ENCODE results near the gene RASSF3.
A peak's percentile ranks its signal among the peaks of the same experiment; 100 is the strongest.

Gene RASSF3

GRCh38 chr12:64633011-64633939 is 23.0 kb downstream of the RASSF3 start:
- no peak overlapping the region for H3K4me3 ChIP-seq (replicated peaks in 1 of 2; ENCODE audit: low read depth in 2 of 2, low read length in 2 of 2)
- DNase-seq (ENCODE audit: low read depth in 2 of 2), result no peak
- TF ChIP-seq CTCF (IDR thresholded peaks at IDR 0.05; ENCODE audit: low read depth, low read length), result no peak

GRCh38 chr12:64633940-64634337 is 23.6 kb downstream of the RASSF3 start:
- peak; percentile 70 to 77 for DNase-seq (ENCODE audit: low read depth in 2 of 2)
- H3K4me3 ChIP-seq (replicated peaks in 1 of 2; ENCODE audit: low read depth in 2 of 2, low read length in 2 of 2), result no peak overlapping the region
- no peak for TF ChIP-seq CTCF (IDR thresholded peaks at IDR 0.05; ENCODE audit: low read depth, low read length)

GRCh38 chr12:64634508-64635092 is 24.3 kb downstream of the RASSF3 start:
- DNase-seq (ENCODE audit: low read depth in 2 of 2), result no peak
- no peak overlapping the region for H3K4me3 ChIP-seq (replicated peaks in 1 of 2; ENCODE audit: low read depth in 2 of 2, low read length in 2 of 2)
- TF ChIP-seq CTCF (IDR thresholded peaks at IDR 0.05; ENCODE audit: low read depth, low read length), result no peak

- TF ChIP-seq CTCF (IDR thresholded peaks at IDR 0.05; ENCODE audit: low read depth, low read length), result no peak
- no peak for DNase-seq (ENCODE audit: low read depth in 2 of 2)
- no peak overlapping the region for H3K4me3 ChIP-seq (replicated peaks in 1 of 2; ENCODE audit: low read depth in 2 of 2, low read length in 2 of 2)
Measured at GRCh38 chr12:64635356-64635998, 25.2 kb downstream of the RASSF3 start.

GRCh38 chr12:64636856-64637255 is 26.6 kb downstream of the RASSF3 start:
- no peak for TF ChIP-seq CTCF (IDR thresholded peaks at IDR 0.05; ENCODE audit: low read depth, low read length)
- no peak overlapping the region for H3K4me3 ChIP-seq (replicated peaks in 1 of 2; ENCODE audit: low read depth in 2 of 2, low read length in 2 of 2)
- no peak for DNase-seq (ENCODE audit: low read depth in 2 of 2)

- no peak for TF ChIP-seq CTCF (IDR thresholded peaks at IDR 0.05; ENCODE audit: low read depth, low read length)
- H3K4me3 ChIP-seq (replicated peaks in 1 of 2; ENCODE audit: low read depth in 2 of 2, low read length in 2 of 2), result no peak overlapping the region
- no peak for DNase-seq (ENCODE audit: low read depth in 2 of 2)
Measured at GRCh38 chr12:64639466-64639865, 29.2 kb downstream of the RASSF3 start.
